Measurements from ENCODE around the gene SMARCAL1. TPM values are rescaled to one million over a fixed set of nuclear protein-coding genes. Genes with fewer than 3 reads are reported as not detected.

Gene SMARCAL1
- total RNA-seq, 1 donor from 2014 or later = 23.6 TPM

- H3K27me3 Mint-ChIP-seq (ENCODE audit: unreplicated experiment) = no peaks in the 10 kb centered on the region
- DNase-seq (ENCODE audit: extremely low spot score, unreplicated experiment) = no peak
- H3K27ac Mint-ChIP-seq (ENCODE audit: unreplicated experiment) = no peak overlapping the region
- H3K4me1 Mint-ChIP-seq (ENCODE audit: unreplicated experiment) = no peaks in the 10 kb centered on the region
- TF ChIP-seq CTCF (IDR thresholded peaks at IDR 0.05) = no peak
- H3K9me3 Mint-ChIP-seq (ENCODE audit: unreplicated experiment) = no peaks in the 10 kb centered on the region
- no peak overlapping the region for H3K4me3 Mint-ChIP-seq (ENCODE audit: unreplicated experiment)
- no peaks in the 10 kb centered on the region for H3K36me3 Mint-ChIP-seq (ENCODE audit: unreplicated experiment)
Observed at GRCh38 chr2:216392018-216392562, 20.2 kb upstream of the SMARCAL1 start.

GRCh38 chr2:216392945-216393840 is 19.1 kb upstream of the SMARCAL1 start:
- H3K4me1 Mint-ChIP-seq (ENCODE audit: unreplicated experiment) = no peaks in the 10 kb centered on the region
- no peaks in the 10 kb centered on the region for H3K9me3 Mint-ChIP-seq (ENCODE audit: unreplicated experiment)
- no peak for TF ChIP-seq CTCF (IDR thresholded peaks at IDR 0.05)
- no peak overlapping the region for H3K27ac Mint-ChIP-seq (ENCODE audit: unreplicated experiment)
- no peak overlapping the region for H3K4me3 Mint-ChIP-seq (ENCODE audit: unreplicated experiment)
- DNase-seq (ENCODE audit: extremely low spot score, unreplicated experiment) = no peak
- no peaks in the 10 kb centered on the region for H3K27me3 Mint-ChIP-seq (ENCODE audit: unreplicated experiment)
- no peaks in the 10 kb centered on the region for H3K36me3 Mint-ChIP-seq (ENCODE audit: unreplicated experiment)

GRCh38 chr2:216394881-216395280 is 17.4 kb upstream of the SMARCAL1 start:
- Mint-ChIP-seq H3K9me3 (ENCODE audit: unreplicated experiment) (no peaks in the 10 kb centered on the region), H3K4me1 (ENCODE audit: unreplicated experiment) (no peaks in the 10 kb centered on the region), H3K36me3 (ENCODE audit: unreplicated experiment) (no peaks in the 10 kb centered on the region), H3K4me3 (ENCODE audit: unreplicated experiment) (no peak overlapping the region), H3K27ac (ENCODE audit: unreplicated experiment) (no peak overlapping the region), H3K27me3 (ENCODE audit: unreplicated experiment) (no peaks in the 10 kb centered on the region)
- no peak for TF ChIP-seq CTCF (IDR thresholded peaks at IDR 0.05)
- no peak for DNase-seq (ENCODE audit: extremely low spot score, unreplicated experiment)

- Mint-ChIP-seq H3K4me3 (ENCODE audit: unreplicated experiment) (no peak overlapping the region), H3K9me3 (ENCODE audit: unreplicated experiment) (no peaks in the 10 kb centered on the region), H3K36me3 (ENCODE audit: unreplicated experiment) (no peaks in the 10 kb centered on the region), H3K27ac (ENCODE audit: unreplicated experiment) (no peak overlapping the region), H3K4me1 (ENCODE audit: unreplicated experiment) (no peaks in the 10 kb centered on the region), H3K27me3 (ENCODE audit: unreplicated experiment) (no peaks in the 10 kb centered on the region)
- no peak for DNase-seq (ENCODE audit: extremely low spot score, unreplicated experiment)
- TF ChIP-seq CTCF (IDR thresholded peaks at IDR 0.05) = no peak
Observed at GRCh38 chr2:216399621-216400020, 12.7 kb upstream of the SMARCAL1 start.

GRCh38 chr2:216402751-216403150 is 9.5 kb upstream of the SMARCAL1 start:
- H3K27ac Mint-ChIP-seq (ENCODE audit: unreplicated experiment) = no peak overlapping the region
- no peak overlapping the region for H3K4me3 Mint-ChIP-seq (ENCODE audit: unreplicated experiment)
- DNase-seq (ENCODE audit: extremely low spot score, unreplicated experiment) = no peak
- H3K9me3 Mint-ChIP-seq (ENCODE audit: unreplicated experiment) = no peaks in the 10 kb centered on the region
- no peaks in the 10 kb centered on the region for H3K4me1 Mint-ChIP-seq (ENCODE audit: unreplicated experiment)
- no peak for TF ChIP-seq CTCF (IDR thresholded peaks at IDR 0.05)
- no peaks in the 10 kb centered on the region for H3K27me3 Mint-ChIP-seq (ENCODE audit: unreplicated experiment)
- H3K36me3 Mint-ChIP-seq (ENCODE audit: unreplicated experiment) = no peaks in the 10 kb centered on the region

Data from osteocyte (in vitro differentiated cells).